ENCODE results near the gene SNTG2. TPM values are rescaled to one million over a fixed set of nuclear protein-coding genes. Genes with fewer than 3 reads are reported as not detected.
"Not testable (repeated sequence)": the region's sequence is repeated elsewhere in the genome, so short reads cannot be mapped to it uniquely, and the experiment has no call there.

The SNTG2 gene
- total RNA-seq, 8 experiments from 2014 or later = 0.21 to 2.8 (median 1.1) TPM

GRCh38 chr2:1133896-1134295 is 183.2 kb downstream of the SNTG2 start:
- ATAC-seq (replicated peaks in 6 of 8); H3K4me1 ChIP-seq (replicated peaks in 1 of 2); H3K4me3 ChIP-seq; H3K27ac ChIP-seq: not testable (repeated sequence)
- 82 to 100% (median 90%) methylated on average over 1 to 9 of the region's 16 CpGs; no CpG with 5 or more reads in 4 of the 10 experiments for WGBS, 10 experiments
- in situ Hi-C loops (cut with MboI; ENCODE audit: low pct_unique_long_range_greater_than_20kb in 2 of 9, low sequenced_read_pairs in 9 of 9, unreplicated experiment in 9 of 9) = loop anchor here in 2 of 9 experiments (25.0 kb wide), 1 partner anchor 172 kb away; the partner anchor contains the start of gene SNTG2 (in 2 of the 2)

GRCh38 chr2:1134629-1135028 is 184.0 kb downstream of the SNTG2 start:
- H3K4me1 ChIP-seq (replicated peaks in 1 of 2) = no peaks in the 10 kb centered on the region
- no peak overlapping the region for H3K27ac ChIP-seq
- 67% methylated on average over 1 of the region's 20 CpGs; no CpG with 5 or more reads in 9 of the 10 experiments for WGBS, 10 experiments
- in situ Hi-C loops (cut with MboI; ENCODE audit: low pct_unique_long_range_greater_than_20kb in 2 of 9, low sequenced_read_pairs in 9 of 9, unreplicated experiment in 9 of 9) = loop anchor here in 2 of 9 experiments (25.0 kb wide), 1 partner anchor 172 kb away; the partner anchor contains the start of gene SNTG2 (in 2 of the 2)
- no peak for ATAC-seq (replicated peaks in 6 of 8)
- no peak overlapping the region for H3K4me3 ChIP-seq

- Histone ChIP-seq H3K4me1 (replicated peaks in 1 of 2) (no peaks in the 10 kb centered on the region), H3K27ac (no peak overlapping the region), H3K4me3 (no peak overlapping the region)
- WGBS, 10 experiments = 26 to 66% (median 49%) methylated on average over 2 to 7 of the region's 7 CpGs
- in situ Hi-C loops (cut with MboI; ENCODE audit: low pct_unique_long_range_greater_than_20kb in 2 of 9, low sequenced_read_pairs in 9 of 9, unreplicated experiment in 9 of 9) = loop anchor here in 2 of 9 experiments (25.0 kb wide), 1 partner anchor 174 kb away; the partner anchor contains the start of gene SNTG2 (in 2 of the 2)
- peak in 2 of 8 experiments; percentile 13 to 30 for ATAC-seq (replicated peaks in 6 of 8)
Measured at GRCh38 chr2:1136067-1136466, 185.4 kb downstream of the SNTG2 start.

- in situ Hi-C loops (cut with MboI; ENCODE audit: low pct_unique_long_range_greater_than_20kb in 2 of 9, low sequenced_read_pairs in 9 of 9, unreplicated experiment in 9 of 9) = loop anchor here in 2 of 9 experiments (25.0 kb wide), 1 partner anchor 175 kb away; the partner anchor contains the start of gene SNTG2 (in 2 of the 2)
- Histone ChIP-seq H3K4me3 (no peak overlapping the region), H3K27ac (no peak overlapping the region), H3K4me1 (replicated peaks in 1 of 2) (no peaks in the 10 kb centered on the region)
- 0 to 100% (median 75%) methylated on average over 3 to 7 of the region's 7 CpGs for WGBS, 10 experiments
- ATAC-seq (replicated peaks in 6 of 8) = peak in 3 of 8 experiments; percentile 45 to 64 (median 62)
Measured at GRCh38 chr2:1136846-1137245, 186.2 kb downstream of the SNTG2 start.

GRCh38 chr2:1137264-1137663 is 186.6 kb downstream of the SNTG2 start:
- H3K4me1 ChIP-seq (replicated peaks in 1 of 2) = no peaks in the 10 kb centered on the region
- H3K4me3 ChIP-seq = no peak overlapping the region
- no peak for ATAC-seq (replicated peaks in 6 of 8)
- H3K27ac ChIP-seq = no peak overlapping the region
- WGBS, 10 experiments = 32 to 100% (median 80%) methylated on average over 1 to 4 of the region's 7 CpGs; no CpG with 5 or more reads in 3 of the 10 experiments
- in situ Hi-C loops (cut with MboI; ENCODE audit: low pct_unique_long_range_greater_than_20kb in 2 of 9, low sequenced_read_pairs in 9 of 9, unreplicated experiment in 9 of 9) = loop anchor here in 2 of 9 experiments (25.0 kb wide), 1 partner anchor 175 kb away; the partner anchor contains the start of gene SNTG2 (in 2 of the 2)

GRCh38 chr2:1137913-1138391 is 187.3 kb downstream of the SNTG2 start:
- in situ Hi-C loops (cut with MboI; ENCODE audit: low pct_unique_long_range_greater_than_20kb in 2 of 9, low sequenced_read_pairs in 9 of 9, unreplicated experiment in 9 of 9) = loop anchor here in 2 of 9 experiments (25.0 kb wide), 1 partner anchor 176 kb away; the partner anchor contains the start of gene SNTG2 (in 2 of the 2)
- WGBS, 10 experiments = 38 to 80% (median 63%) methylated on average over 1 to 4 of the region's 15 CpGs; no CpG with 5 or more reads in 4 of the 10 experiments
- ATAC-seq (replicated peaks in 6 of 8) = peak in 5 of 8 experiments; percentile 38 to 76 (median 69)
- Histone ChIP-seq H3K27ac (no peak overlapping the region), H3K4me3 (no peak overlapping the region), H3K4me1 (replicated peaks in 1 of 2) (no peaks in the 10 kb centered on the region)

- in situ Hi-C loops (cut with MboI; ENCODE audit: low pct_unique_long_range_greater_than_20kb in 2 of 9, low sequenced_read_pairs in 9 of 9, unreplicated experiment in 9 of 9) = loop anchor here in 2 of 9 experiments (10.0 to 25.0 kb wide), 2 partner anchors 178 to 404 kb away; partner anchors contain the start of gene SNTG2 (in 2 of the 2)
- Histone ChIP-seq H3K27ac (no peak overlapping the region), H3K4me3 (no peak overlapping the region), H3K4me1 (replicated peaks in 1 of 2) (no peaks in the 10 kb centered on the region)
- 27 to 80% (median 42%) methylated on average over 1 to 14 of the region's 17 CpGs; no CpG with 5 or more reads in 1 of the 10 experiments for whole genome bisulfite sequencing, 10 experiments
- peak in 4 of 8 experiments; percentile 35 to 86 (median 62) for ATAC-seq (replicated peaks in 6 of 8)
Measured at GRCh38 chr2:1140389-1141003, 189.8 kb downstream of the SNTG2 start.

GRCh38 chr2:1141079-1141478 is 190.4 kb downstream of the SNTG2 start:
- Histone ChIP-seq H3K27ac (no peak overlapping the region), H3K4me1 (replicated peaks in 1 of 2) (no peaks in the 10 kb centered on the region), H3K4me3 (no peak overlapping the region)
- 36 to 96% (median 78%) methylated on average over 1 to 7 of the region's 7 CpGs; no CpG with 5 or more reads in 1 of the 10 experiments for WGBS, 10 experiments
- ATAC-seq (replicated peaks in 6 of 8) = no peak
- in situ Hi-C loops (cut with MboI; ENCODE audit: low pct_unique_long_range_greater_than_20kb in 2 of 9, low sequenced_read_pairs in 9 of 9, unreplicated experiment in 9 of 9) = loop anchor here in 2 of 9 experiments (10.0 to 25.0 kb wide), 2 partner anchors 179 to 404 kb away; partner anchors contain the start of gene SNTG2 (in 2 of the 2)

- in situ Hi-C loops (cut with MboI; ENCODE audit: low pct_unique_long_range_greater_than_20kb in 2 of 9, low sequenced_read_pairs in 9 of 9, unreplicated experiment in 9 of 9) = loop anchor here in 2 of 9 experiments (10.0 to 25.0 kb wide), 2 partner anchors 181 to 402 kb away; partner anchors contain the start of gene SNTG2 (in 2 of the 2)
- WGBS, 10 experiments = 0 to 100% (median 40%) methylated on average over 1 of the region's 1 CpG; no CpG with 5 or more reads in 6 of the 10 experiments
- no peak overlapping the region for H3K4me3 ChIP-seq
Measured at GRCh38 chr2:1143129-1143528, 192.5 kb downstream of the SNTG2 start.

GRCh38 chr2:1147873-1148612 is 197.4 kb downstream of the SNTG2 start:
- Histone ChIP-seq H3K4me3 (no peak overlapping the region), H3K27ac (no peak overlapping the region), H3K4me1 (replicated peaks in 1 of 2) (no peaks in the 10 kb centered on the region)
- ATAC-seq (replicated peaks in 6 of 8) = no peak
- in situ Hi-C loops (cut with MboI; ENCODE audit: low pct_unique_long_range_greater_than_20kb in 2 of 9, low sequenced_read_pairs in 9 of 9, unreplicated experiment in 9 of 9) = loop anchor here in 2 of 9 experiments (10.0 to 25.0 kb wide), 2 partner anchors 186 to 397 kb away; partner anchors contain the start of gene SNTG2 (in 2 of the 2)
- WGBS, 10 experiments = 33 to 95% (median 47%) methylated on average over 1 to 5 of the region's 5 CpGs; no CpG with 5 or more reads in 3 of the 10 experiments

More at GRCh38 chr2:1143129-1143528, 192.5 kb downstream of the SNTG2 start:
- no peak overlapping the region for H3K27ac ChIP-seq
- ATAC-seq (replicated peaks in 6 of 8) = no peak
- H3K4me1 ChIP-seq (replicated peaks in 1 of 2) = no peaks in the 10 kb centered on the region

- no peak for ATAC-seq (replicated peaks in 6 of 8)
- Histone ChIP-seq H3K4me3 (no peak overlapping the region), H3K4me1 (replicated peaks in 1 of 2) (no peaks in the 10 kb centered on the region), H3K27ac (no peak overlapping the region)
- in situ Hi-C loops (cut with MboI; ENCODE audit: low pct_unique_long_range_greater_than_20kb in 2 of 9, low sequenced_read_pairs in 9 of 9, unreplicated experiment in 9 of 9) = no loop called here
- WGBS, 10 experiments = 30 to 85% (median 80%) methylated on average over 1 to 7 of the region's 13 CpGs; no CpG with 5 or more reads in 3 of the 10 experiments
Measured at GRCh38 chr2:1150724-1151511, 200.3 kb downstream of the SNTG2 start.

- H3K27ac ChIP-seq = no peak overlapping the region
- no peak overlapping the region for H3K4me3 ChIP-seq
- in situ Hi-C loops (cut with MboI; ENCODE audit: low pct_unique_long_range_greater_than_20kb in 2 of 9, low sequenced_read_pairs in 9 of 9, unreplicated experiment in 9 of 9) = no loop called here
- no peak for ATAC-seq (replicated peaks in 6 of 8)
- WGBS, 10 experiments = 25 to 100% (median 80%) methylated on average over 1 to 6 of the region's 7 CpGs; no CpG with 5 or more reads in 3 of the 10 experiments
- H3K4me1 ChIP-seq (replicated peaks in 1 of 2) = no peaks in the 10 kb centered on the region
Measured at GRCh38 chr2:1152375-1152774, 201.7 kb downstream of the SNTG2 start.
